NCI-H1694 treated with DMSO at 0.1 percent for 48 hours (cell line): Measurements from ENCODE around the gene TLL2.

Experiments
- DNase-seq: peaks from one replicate; lab custom pipeline; 2025; lab: John Stamatoyannopoulos, UW

The TLL2 gene

DNA sequence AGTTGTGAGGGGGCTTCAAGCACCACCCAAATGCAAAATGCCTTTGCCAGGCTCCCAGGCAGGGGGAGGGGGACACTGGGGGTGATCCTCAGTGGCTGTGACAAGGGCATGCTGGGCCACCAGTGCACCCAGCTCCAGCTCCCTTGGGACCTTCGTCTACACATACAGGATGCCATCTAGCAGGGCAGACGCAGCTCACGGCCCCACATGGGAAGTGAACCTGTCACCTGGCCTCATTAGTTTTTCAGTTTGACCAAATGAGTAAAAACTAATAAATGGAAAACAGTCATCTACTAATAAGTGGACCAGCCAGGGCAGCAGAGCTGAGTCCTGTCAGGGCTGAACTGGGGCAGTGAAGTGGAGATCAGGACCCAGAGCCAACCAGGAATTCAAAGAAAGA is 50.2 kb downstream of the TLL2 start:
- no peak for DNase-seq

DNA sequence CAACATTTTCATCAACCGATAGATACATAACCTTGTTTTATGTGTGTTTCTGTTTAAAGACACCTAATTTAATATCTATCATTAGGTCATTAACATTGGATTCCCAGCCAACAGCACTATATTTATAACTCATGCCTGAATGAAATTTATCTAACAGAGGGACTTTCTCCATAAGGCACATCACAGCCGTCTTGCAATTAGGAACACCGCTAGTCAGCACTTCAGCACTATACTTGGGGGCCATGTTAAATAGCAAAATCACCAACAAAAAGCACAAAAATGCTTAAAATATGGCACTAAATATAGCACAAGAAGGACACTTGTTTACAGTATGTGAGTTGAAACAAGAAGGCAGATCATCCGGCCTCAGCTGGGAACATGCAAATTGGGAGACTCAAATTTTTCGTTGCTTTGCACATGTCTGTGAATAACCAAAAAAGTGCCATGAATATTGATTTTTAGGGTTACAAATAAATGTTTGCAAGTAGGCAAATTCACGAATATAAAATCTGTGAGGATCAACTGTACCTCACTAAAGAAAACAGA is 51.0 kb downstream of the TLL2 start:
- DNase-seq: no peak

DNA sequence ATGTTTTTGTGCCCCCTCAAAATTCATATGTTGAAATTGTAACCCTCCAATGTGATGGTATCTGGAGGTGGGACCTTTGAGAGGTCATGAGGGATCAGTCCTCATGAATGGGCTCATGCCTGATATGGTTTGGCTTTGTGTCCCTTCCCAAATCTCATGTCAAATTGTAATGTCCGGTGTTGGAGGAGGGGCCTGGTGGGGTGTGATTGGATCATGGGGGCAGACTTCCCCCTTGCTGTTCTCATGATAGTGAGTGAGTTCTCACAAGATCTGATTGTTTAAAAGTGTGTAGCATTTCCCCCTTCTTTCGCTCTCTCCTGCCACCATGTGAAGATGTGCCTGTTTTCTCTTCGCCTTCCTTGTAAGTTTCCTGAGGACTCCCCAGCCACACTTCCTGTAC is 53.4 kb downstream of the TLL2 start:
- no peak for DNase-seq

DNA sequence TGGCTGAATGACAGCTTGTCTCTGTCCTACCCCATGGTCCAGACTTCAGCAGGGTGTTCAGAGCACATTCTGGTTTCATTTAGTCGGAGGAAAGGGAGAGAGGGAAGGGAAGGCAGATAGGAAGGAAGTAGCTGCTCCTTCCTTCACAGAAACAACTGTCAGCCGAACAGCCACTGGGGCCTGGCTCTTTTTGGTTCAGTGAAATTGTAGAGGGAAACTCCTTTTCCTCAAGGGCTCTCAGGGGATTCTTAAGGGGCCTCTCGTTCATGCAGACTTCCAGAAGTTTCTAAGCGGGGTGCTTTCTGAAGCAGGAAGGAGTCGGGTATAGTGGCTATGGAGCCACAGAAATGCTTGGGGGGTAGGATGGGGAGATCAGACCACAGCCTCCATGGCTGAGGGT is 56.4 kb downstream of the TLL2 start:
- DNase-seq: no peak

DNA sequence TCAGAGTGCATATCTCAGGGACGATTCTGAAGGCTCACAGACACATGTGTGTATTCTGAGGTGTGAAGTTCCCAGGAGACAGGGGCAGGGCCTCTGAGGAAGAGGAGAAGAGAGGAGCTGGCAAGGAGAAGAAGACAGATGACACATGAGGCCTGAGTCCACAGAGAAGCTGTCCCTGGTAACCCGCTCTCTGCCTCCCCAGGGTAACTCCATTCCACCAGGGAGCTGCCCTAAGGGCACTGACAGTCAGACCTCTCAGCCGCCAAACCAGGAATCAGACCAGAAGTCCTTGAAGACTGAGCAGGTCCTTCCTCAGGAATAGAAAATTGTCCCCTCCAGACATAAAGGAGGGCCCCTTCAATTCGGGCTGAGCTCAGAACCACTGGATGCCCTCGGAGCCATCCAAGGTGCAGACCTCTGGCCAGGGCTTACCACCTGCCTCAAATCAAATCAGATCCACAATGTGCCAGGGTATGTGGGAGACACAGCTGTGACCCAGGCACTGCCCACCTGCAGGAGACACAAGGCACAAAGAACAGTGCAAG is 57.4 kb downstream of the TLL2 start:
- no peak for DNase-seq

DNA sequence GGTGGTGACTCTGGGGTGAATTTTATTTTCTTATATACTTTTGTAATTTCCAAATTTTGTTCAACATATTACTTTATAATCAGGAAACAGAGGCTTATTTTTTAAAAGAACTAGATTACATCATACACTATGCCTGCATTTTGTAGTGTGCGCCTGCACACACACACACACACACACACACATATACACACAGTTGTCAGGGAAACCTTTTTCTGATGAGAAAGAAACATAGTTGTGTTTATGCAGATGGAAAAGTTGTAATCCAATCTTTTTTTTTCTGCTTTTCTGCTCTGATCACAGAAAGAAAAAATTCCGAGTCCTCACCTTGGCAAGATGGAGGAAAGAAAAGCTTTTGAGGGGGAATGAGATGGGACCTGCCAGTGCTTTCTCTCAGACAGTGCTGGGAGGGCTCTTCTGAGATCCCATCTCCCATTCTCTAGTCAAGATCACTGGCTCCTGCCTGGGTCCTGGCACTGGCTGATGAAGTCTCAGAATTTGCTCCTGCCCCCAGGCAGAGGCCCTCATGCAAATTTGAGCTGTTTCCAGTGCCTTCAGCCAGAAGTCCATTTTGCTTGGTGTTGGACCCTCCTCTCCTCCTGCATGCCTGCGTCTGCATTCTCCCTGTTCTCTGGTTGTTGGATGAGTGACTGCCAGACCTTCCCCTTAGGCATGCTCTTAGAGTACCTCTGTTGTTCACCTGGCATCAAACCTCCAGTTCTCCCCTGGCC is 59.7 kb downstream of the TLL2 start:
- no peak for DNase-seq

DNA sequence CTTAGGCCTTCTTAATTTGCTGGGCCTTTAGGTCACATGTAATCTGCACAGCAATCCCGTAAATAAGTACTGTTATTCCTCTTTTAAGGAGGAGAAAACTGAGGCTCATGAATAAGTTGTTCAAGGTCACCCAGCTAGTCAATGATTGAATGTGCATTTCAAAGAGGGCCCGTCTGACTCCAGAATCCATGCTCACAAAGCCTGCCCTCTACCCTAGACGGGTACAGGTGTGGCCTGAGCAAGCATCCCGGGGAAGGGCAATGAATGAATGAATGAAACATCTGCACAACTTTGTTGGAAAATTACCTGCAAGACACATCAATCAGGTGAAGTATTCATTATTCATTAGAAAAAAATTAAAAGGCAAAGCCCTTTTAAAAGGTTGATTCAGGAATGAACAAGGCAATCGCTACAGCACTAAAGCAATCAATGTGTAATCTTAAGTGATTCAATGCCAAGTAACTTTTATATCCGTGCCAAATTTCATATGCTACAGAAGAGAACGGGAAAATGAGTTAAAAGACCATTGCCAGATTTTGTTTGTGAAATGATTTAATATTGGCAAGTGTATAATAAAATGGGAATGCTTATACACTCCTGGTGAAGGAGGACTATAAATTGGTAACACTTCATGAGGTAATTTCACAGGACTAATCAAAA is 61.1 kb downstream of the TLL2 start:
- no peak for DNase-seq

DNA sequence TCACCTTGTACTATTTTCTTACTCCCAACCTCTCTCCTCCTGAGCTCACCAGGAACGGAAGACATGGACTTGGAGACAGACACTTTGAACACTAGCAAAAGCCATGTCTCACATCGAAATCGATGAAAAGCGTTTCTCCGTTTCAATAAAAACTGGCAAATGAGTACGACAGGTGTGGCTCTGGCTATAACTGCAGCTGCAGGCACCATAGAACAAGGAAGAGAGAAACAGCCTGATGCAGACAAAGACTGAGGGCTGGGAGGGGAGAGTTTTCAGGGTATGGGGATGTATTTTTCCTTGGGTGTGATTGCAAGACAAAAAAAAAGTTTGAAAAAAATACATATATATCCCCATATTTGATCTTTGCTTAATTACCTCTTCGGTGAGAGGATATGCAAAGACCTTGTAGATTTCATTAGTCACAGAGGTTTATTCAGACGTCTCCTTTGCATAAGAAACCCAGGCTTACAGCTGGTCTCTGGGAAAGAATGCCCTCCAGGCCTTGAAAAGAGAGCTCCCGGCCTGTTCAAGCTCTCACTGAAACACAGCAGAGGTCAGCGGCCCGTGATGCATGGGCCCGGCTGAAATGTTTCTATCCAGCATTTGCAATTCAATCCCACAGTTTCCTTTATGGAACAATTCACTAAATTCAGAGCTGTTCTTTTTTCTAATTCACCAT is 63.1 kb downstream of the TLL2 start:
- DNase-seq: no peak

DNA sequence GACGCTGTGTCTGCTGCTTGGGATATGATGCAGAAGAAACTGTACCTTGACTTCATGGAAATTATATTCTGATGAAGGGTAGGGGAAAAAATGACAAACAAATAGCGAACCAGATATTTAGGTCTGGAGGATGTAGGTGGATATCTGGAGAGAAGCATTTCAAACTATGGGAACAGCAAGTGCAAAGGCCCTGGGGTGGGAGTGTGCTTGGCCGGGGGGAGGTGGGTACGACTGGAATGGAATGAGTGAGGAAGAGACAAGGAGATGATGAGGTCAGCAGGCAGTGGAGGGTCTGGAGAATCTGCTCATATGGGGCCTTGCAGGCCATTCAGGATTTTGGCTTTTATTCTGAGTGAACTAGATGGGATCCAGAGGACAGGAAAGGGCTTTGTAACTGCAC is 65.2 kb downstream of the TLL2 start:
- no peak for DNase-seq

DNA sequence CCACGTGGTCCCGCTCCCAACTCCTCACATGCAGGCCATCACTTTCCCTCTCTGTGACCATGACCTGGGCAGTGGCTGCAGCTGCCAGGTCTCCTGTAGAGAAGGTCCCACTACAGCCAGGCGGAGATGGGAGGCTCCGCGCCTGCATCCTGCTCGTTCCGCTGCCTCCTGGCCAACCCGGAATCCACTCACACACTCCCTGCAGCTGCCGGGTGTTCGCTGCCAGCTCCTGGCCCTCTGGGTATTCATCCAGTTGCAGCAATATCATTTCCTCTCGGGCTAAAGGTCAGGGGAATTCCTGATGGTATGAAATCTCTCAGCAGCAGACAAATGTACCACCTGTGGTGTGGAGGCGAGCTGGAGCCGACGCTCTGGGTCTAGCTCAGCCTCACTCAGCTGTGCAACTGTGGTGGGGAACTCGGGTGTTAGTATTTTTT is 65.7 kb downstream of the TLL2 start:
- no peak for DNase-seq

DNA sequence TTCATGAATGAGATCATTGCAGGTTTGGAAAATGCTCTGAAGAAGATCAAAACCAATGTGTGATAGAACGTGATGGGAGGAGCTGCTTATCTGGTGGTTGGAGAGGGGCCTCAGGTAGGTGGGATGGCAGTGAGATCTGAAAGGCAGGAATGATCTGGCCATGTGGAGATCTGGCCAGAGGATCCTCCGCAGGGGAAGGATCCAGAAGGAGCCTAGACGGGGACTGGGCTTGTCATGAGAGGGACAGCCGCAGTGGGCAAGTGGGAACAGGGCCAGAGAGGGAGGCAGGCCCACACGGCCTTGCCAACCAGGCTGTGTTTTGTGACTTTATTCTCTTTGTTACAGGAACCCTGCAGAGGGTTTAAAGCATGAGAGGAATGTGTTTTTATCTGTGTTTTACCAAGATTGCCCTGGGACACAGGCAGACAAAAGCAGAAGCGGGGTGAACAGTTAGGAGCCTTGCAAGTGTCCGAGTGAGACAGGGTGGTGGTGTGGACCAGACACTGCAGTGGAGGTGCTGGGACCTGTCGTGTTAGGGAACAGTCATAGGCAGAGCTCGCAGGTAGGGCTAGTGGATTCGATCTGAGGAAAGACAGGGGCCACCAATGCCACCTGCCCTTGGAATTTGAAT is 66.6 kb downstream of the TLL2 start:
- DNase-seq: no peak

DNA sequence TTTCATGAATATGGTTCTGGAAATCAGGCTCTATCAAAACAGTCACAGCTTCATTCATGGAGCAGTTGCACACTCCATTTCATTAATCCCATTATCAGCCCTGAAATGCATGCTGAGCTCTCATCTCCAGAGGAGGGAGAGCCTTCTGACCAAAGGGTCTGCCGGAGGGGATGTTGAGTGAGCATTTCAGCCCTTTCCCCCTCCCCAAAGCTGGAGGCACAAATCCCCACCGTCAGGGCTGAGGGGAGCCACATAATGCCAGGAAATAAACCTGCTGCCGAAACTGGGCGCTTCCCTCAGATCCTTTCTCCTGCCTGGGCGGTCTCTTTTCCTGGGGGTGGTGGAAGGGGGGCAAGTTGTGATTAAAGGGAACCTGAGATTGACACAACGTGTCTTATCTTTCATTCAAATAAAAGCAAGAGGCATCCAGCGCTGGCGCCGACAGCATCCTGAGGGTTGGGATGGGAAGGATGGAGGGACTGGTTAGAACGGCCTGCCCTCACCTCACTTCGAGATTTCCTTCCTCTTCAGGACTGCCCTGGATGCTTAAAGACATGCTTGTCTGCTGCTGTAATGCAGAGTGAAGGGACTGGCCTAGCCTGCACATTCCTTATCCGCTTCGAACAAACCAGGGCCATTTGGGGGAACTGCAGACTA is 71.6 kb downstream of the TLL2 start:
- no peak for DNase-seq

DNA sequence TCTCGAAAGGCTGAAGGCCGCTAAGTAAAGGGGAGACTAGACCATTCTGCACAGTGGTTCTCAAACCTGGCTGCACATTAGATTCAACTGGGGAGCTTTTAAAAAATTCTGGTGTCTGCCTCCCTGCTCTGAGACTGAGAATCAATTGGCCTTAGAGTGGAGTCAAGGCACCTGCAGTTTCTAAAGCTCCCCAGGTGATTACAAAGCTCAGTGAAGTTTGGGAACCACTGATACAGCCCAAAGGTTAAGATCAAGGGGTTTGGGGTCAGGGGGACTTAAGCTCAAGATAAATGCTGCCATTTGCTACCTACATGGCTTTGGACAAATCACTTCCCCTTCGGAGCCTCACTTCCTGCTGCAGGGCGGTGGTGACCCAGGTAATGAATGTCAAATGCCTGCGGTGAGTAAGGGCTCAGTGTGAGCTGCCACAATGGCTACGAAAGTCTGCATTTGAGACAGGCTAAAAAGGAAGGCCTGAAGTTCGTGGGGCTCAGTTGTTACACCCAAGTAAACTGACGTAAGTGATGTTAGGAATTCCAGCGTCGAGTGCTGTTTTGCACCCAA is 72.3 kb downstream of the TLL2 start:
- DNase-seq: no peak

DNA sequence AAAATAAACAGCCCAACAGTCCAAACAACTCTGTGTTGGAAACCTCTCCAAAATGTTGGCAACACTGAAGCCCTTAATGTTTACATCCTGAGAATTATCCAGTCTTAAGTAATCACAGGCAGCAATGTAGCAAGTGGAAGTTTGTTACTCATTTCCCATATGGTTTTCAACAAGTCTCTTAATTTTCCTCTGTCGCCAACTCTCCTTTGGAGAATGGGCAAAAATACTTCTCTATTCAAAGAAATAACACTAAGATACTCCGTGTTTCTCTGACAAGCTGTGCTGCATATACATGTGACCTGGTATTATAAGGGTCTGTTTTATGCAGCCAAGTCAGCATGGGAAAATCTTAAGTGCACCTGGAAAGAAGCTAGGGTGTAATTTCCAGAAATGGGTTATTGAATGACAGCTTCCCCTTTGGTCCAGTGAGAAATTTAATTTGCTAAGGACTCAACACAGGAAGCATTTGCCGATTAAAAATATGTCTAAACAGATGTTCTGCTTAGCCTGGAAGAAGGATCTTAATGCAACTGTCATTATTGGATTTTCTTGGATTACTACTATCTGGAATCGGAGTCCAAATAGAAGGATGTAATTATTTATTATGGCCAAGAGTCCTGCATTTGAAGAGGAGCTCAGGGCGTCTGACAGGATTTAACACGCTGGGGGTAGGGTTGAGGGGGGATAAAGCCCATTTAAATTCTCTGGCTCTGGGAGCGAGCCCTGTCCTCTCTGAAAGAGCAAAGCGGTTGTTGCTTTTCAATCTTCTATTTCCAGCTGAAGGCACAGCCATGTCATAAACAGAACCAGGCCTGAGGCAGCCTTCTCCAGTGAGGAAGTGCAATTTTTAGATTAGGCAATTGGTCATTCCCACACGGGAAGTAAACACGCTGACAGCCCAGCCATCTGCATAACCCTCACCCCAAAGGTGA is 73.1 kb downstream of the TLL2 start:
- no peak for DNase-seq

DNA sequence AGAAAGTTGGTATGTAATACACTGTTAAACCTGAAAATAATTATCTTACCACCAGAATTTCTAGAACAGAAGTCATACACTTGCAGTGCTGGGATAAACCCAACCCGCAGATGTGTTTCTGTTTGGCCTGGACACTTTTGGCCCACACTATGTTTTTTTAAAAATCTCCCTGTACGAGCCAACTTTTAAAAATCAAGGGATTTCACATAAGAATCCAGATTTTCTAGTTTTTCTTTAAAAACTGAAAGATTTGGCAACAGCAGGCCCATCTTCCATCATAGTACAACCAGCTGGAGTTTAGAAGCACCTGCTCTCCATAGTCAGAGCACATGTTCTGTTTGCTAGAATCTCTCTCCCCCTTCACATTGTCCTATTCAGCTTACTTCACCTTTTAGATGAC is 74.0 kb downstream of the TLL2 start:
- DNase-seq: no peak

DNA sequence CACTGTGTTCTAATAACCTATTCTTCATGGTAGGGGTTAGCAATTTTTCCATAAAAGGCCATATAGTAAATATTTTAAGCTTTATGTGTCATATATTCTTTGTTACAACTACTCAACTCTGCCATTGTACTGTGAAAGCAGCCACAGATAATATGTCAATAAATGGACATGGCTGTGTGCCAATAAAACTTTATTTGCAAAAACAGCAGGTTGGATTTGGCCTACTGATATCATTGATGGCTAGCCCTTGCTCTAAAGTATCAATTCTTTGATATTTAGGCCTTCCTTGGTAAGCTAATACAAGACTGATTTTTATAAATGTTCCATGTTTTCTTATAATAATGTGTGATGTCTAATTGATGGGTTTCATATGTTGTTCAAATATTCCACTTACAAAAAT is 77.7 kb downstream of the TLL2 start:
- DNase-seq: no peak

DNA sequence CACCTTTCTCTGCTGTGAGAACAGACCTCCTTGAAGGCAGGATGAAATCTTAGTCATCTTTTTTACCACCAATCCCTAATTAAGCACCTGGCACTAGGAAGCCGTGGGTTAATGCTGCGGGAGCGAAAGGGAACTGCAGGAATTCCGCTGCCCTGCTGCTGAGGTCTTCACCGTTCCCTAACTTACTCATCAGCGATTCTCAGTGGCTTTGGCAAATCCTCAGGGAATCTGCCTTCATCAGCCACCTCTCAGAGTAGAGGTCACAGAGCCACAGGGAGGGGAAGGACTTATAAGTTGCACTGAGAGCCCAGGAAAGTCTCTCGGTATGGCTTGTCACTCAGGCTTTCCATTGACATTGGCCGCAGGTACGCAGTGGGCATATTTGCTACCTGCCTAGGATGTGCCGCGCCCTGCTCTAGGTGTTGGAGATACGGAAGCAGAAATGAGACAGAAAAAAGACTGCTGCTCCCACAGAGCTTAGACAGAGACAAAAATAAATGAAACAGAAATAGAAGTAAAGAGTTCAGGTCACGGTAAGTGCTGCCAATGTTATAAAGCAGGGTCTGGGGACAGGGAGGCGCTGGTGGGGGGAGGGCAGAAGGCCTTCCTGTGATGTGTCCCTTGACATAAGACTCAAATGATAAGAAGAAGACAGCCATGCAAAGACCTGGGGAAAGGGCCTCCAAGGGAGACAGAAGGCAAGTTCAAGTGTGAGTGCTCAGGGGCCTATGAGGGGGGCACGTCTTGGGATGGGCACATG is 82.3 kb downstream of the TLL2 start:
- DNase-seq: no peak

DNA sequence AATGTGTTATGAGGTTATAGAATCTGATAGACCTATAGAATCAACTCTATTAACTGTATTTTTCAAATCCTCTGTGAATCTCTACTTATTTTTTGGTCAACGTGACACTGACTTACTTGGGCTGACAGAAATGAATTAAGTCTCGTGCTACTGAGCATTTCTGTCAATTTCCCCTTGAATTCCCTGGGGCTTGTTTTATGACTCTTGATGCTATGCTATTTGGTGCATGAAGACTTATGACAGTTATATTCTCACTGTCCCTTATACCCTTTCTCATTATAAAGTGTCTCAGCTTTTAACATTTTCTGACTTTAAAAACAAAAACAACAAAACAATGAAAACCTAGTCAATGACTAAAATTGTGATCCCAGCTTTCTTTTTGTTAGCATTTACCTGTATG is 86.4 kb downstream of the TLL2 start:
- no peak for DNase-seq

DNA sequence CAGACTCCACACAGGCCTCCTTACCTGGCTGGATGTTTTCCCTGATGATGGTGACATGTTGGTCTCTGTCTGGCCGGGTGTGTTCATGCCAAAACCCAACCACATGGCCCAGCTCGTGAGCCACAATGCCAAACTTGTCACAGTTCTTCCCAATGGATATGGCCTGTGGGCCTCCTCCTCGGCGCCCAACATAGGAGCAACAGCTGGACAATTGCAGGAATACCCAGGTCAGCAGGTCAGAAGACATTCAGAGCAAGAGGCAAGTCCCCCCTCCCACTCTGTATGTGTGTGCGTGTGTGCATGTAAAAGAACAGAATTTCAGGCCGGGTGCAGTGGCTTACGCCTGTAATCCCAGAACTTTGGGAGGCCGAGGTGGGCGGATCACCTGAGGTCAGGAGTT is 91.2 kb downstream of the TLL2 start:
- no peak for DNase-seq

DNA sequence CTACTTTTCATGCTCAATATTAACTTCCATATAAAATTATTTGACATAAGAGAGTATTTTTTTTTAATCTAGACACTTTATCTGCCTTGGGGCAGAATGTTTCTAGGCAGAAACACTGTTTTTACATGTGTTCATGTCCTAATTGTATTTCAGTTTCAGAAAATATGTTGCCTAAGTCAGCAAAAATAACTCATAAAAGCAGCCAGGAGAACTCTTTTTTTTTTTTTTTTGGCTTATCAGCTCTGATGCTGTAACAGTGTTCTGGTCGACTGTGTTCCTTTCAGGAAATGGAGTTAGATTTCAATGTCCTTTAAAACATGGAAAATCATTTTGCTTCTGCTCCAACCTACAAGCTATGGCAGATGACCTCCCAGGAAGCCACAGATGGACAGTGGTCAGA is 91.7 kb downstream of the TLL2 start:
- DNase-seq: no peak
